Psoas muscle (tissue), 8 donors: ENCODE measurements around the gene TSPAN33. TPM values are rescaled to one million over a fixed set of nuclear protein-coding genes. Genes with fewer than 3 reads are reported as not detected.
A peak's percentile ranks its signal among the peaks of the same experiment; 100 is the strongest.
"Not testable (repeated sequence)": the region's sequence is repeated elsewhere in the genome, so short reads cannot be mapped to it uniquely, and the experiment has no call there.

Experiments used
- ATAC-seq, 4 donors: fragments of 200-7000 bp; cut with Tn5 transposase; one replicate each; pipeline ENCODE4 v1.9.1; 2020; ENCODE audit warnings: moderate library complexity in 3 of 4, mild to moderate bottlenecking in 2 of 4
- DNase-seq, 2 donors: peaks; one replicate each; pipeline ENCODE4 v3.0.0-alpha.2; 2020
- H3K27ac ChIP-seq: fragments of 200-600 bp; one replicate; pipeline ENCODE4 v1.8.0; 2022
- H3K27me3 ChIP-seq, 3 donors: fragments of 200-600 bp in 1 of 3; one replicate each; pipeline versions ENCODE4 v1.6.1 to v1.8.0; 2013 to 2022; ENCODE audit warnings: low read length in 2 of 3, mild to moderate bottlenecking in 2 of 3, moderate library complexity in 1 of 3; ENCODE audit not compliant: insufficient read depth in 3 of 3
- H3K36me3 ChIP-seq, 2 donors: fragments of 200-600 bp in 1 of 2; one replicate each; pipeline versions ENCODE4 v1.6.1 to v1.8.0; 2013 to 2022; ENCODE audit warnings: low read depth in 1 of 2, mild to moderate bottlenecking in 1 of 2, moderate library complexity in 1 of 2; ENCODE audit not compliant: insufficient read depth in 1 of 2
- H3K4me1 ChIP-seq: fragments of 200-600 bp; one replicate; pipeline ENCODE4 v1.8.0; 2022
- H3K4me3 ChIP-seq: fragments of 200-600 bp; one replicate; pipeline ENCODE4 v1.8.0; 2022; ENCODE audit warnings: mild to moderate bottlenecking
- H3K9me3 ChIP-seq: fragments of 200-600 bp; one replicate; pipeline ENCODE4 v1.8.0; 2022
- CTCF ChIP-seq: fragments of 200-600 bp; IDR thresholded peaks from one replicate; pipeline ENCODE4 v1.8.0; 2022; ENCODE audit warnings: antibody characterized with exemption
- whole genome bisulfite sequencing, 3 donors: extraction: QIAGEN DNeasy Blood & Tissue Kit; methylation state at CpG; one replicate each; pipeline versions ENCODE4 v1.1.6 to v1.1.7; 2013; 5-methylcytosine and 5-hydroxymethylcytosine counted together
- intact Hi-C, 2 donors: fragments of 100-400 bp; cut with DNase I; formaldehyde crosslinking; loops; one replicate each; pipeline versions ENCODE4 v1.11.0 to v1.14.2; 2022
- polyA plus RNA-seq, 3 donors: library from polyadenylated mRNA; stranded (reverse); fragments of 200-250 nt; gene quantifications; one replicate each; pipeline ENCODE4 v1.2.3, GENCODE V29; 2013
- total RNA-seq, 4 donors: library from RNA; stranded (reverse); fragmentation: NEBNext Ultra II Directional in 2 of 4; extraction: Animal tissue kit (Norgen Biotek cat#: 25700) in 2 of 4; gene quantifications; one replicate each; pipeline versions ENCODE4 v1.2.1 to v1.2.4, GENCODE V29; 2021 to 2023
- donor health status: healthy with polysubstance abuse.
- donor health status: DM: no; HTN: no; CAD: no; lungs with moderate emphysema.
- donor health status: Bipolar disorder and iron deficiency.
- donor health status: healthy.
- donor health status: DM: yes; HTN: yes; CAD: no.
- donor health status: DM: no; HTN: no; CAD: no.
- donor health status: DM: no; HTN: no; CAD: no.
- donor health status: DM: yes; HTN: yes; CAD: no.

TSPAN33 gene
- total and polyA plus RNA-seq, 7 donors, result 2.2 to 15.4 (median 9.1) TPM

GRCh38 chr7:129213828-129214227, 69.3 kb downstream of the TSPAN33 start:
- Histone ChIP-seq H3K27ac (no peak overlapping the region), H3K4me3 (no peak overlapping the region), H3K9me3 (no peaks in the 10 kb centered on the region), H3K36me3 (peaks cover 0 to 20% of the 10 kb centered on the region in 2 donors), H3K27me3 (no peaks in the 10 kb centered on the region), H3K4me1 (no peaks in the 10 kb centered on the region)
- 60 to 64% (median 64%) methylated on average over 15 of the region's 15 CpGs for WGBS, 3 donors
- no peak for TF ChIP-seq CTCF
- DNase-seq (no peak), ATAC-seq (no peak)
- intact Hi-C loops, result loop anchor here (10.0 kb wide), 2 partner anchors 251 to 431 kb away; no protein-coding TSS in a partner anchor

GRCh38 chr7:129215691-129216090, 71.2 kb downstream of the TSPAN33 start:
- H3K36me3 ChIP-seq, result peaks cover 0 to 14% of the 10 kb centered on the region in 2 donors
- DNase-seq, ATAC-seq, H3K9me3 ChIP-seq, H3K4me1 ChIP-seq, H3K27me3 ChIP-seq, H3K27ac ChIP-seq, H3K4me3 ChIP-seq: not testable (repeated sequence)
- intact Hi-C loops, result loop anchor here (5.0 to 10.0 kb wide), 3 partner anchors 82 to 429 kb away; no protein-coding TSS in a partner anchor
- 89 to 95% (median 94%) methylated on average over 14 to 15 of the region's 15 CpGs for WGBS, 3 donors

GRCh38 chr7:129216101-129216715, 71.7 kb downstream of the TSPAN33 start:
- 95 to 96% (median 95%) methylated on average over 27 to 34 of the region's 34 CpGs for WGBS, 3 donors
- ATAC-seq, H3K4me3 ChIP-seq, H3K9me3 ChIP-seq, H3K27me3 ChIP-seq, H3K27ac ChIP-seq, DNase-seq, H3K4me1 ChIP-seq: not testable (repeated sequence)
- intact Hi-C loops, result loop anchor here (5.0 to 10.0 kb wide), 3 partner anchors 81 to 429 kb away; no protein-coding TSS in a partner anchor
- peaks cover 0 to 14% of the 10 kb centered on the region in 2 donors for H3K36me3 ChIP-seq

GRCh38 chr7:129216821-129217416, 72.4 kb downstream of the TSPAN33 start:
- intact Hi-C loops, result loop anchor here (5.0 to 10.0 kb wide), 3 partner anchors 80 to 428 kb away; no protein-coding TSS in a partner anchor

GRCh38 chr7:129218514-129219062, 74.1 kb downstream of the TSPAN33 start:
- no peak overlapping the region for H3K4me3 ChIP-seq

More at GRCh38 chr7:129216821-129217416, 72.4 kb downstream of the TSPAN33 start:
- WGBS, 3 donors, result 76 to 80% (median 78%) methylated on average over 7 to 8 of the region's 8 CpGs
- ATAC-seq, H3K9me3 ChIP-seq, H3K27ac ChIP-seq, H3K4me3 ChIP-seq, H3K27me3 ChIP-seq, H3K4me1 ChIP-seq, DNase-seq, H3K36me3 ChIP-seq: not testable (repeated sequence)

GRCh38 chr7:129219166-129219565, 74.7 kb downstream of the TSPAN33 start:
- not testable (repeated sequence) for H3K36me3 ChIP-seq, DNase-seq, H3K27me3 ChIP-seq, H3K4me1 ChIP-seq, H3K27ac ChIP-seq, ATAC-seq, H3K4me3 ChIP-seq, H3K9me3 ChIP-seq
- intact Hi-C loops, result loop anchor here (2.0 to 10.0 kb wide), 5 partner anchors 78 to 426 kb away; no protein-coding TSS in a partner anchor
- WGBS, 3 donors, result 89 to 91% (median 90%) methylated on average over 4 of the region's 4 CpGs

More at GRCh38 chr7:129218514-129219062, 74.1 kb downstream of the TSPAN33 start:
- 13 to 21% (median 16%) methylated on average over 9 of the region's 9 CpGs for WGBS, 3 donors
- no peaks in the 10 kb centered on the region for H3K36me3 ChIP-seq
- DNase-seq (peak; percentile 85 to 90), ATAC-seq (peak; percentile 90 to 96 (median 92))
- no peaks in the 10 kb centered on the region for H3K9me3 ChIP-seq
- intact Hi-C loops, result loop anchor here (2.0 to 10.0 kb wide), 5 partner anchors 79 to 426 kb away; no protein-coding TSS in a partner anchor
- H3K4me1 ChIP-seq, result no peaks in the 10 kb centered on the region
- no peak overlapping the region for H3K27ac ChIP-seq
- no peaks in the 10 kb centered on the region for H3K27me3 ChIP-seq
- TF ChIP-seq CTCF, result peak; percentile 94

Other genes with a start within 250 kb of the TSPAN33 start
- gene KCP, start 234.0 kb upstream of the TSPAN33 start, total RNA-seq, result under 1 TPM; 0.08 to 0.34 (median 0.23) TPM
- under 1 TPM; 0.03 to 0.16 (median 0.12) TPM for gene KCP, start 234.0 kb upstream of the TSPAN33 start, polyA plus RNA-seq
- 1 to 10 TPM; 1.2 to 1.6 (median 1.3) TPM for gene IRF5, start 206.8 kb upstream of the TSPAN33 start, total RNA-seq
- gene IRF5, start 206.8 kb upstream of the TSPAN33 start, polyA plus RNA-seq, result under 1 TPM; 0.44 to 0.80 (median 0.78) TPM
- 10 to 100 TPM; 36.0 to 40.6 (median 37.1) TPM for gene TNPO3, start 89.6 kb upstream of the TSPAN33 start, total RNA-seq
- 10 to 100 TPM; 22.6 to 62.1 (median 32.9) TPM for gene TNPO3, start 89.6 kb upstream of the TSPAN33 start, polyA plus RNA-seq
- gene SMO, start 43.9 kb downstream of the TSPAN33 start, total RNA-seq, result 1 to 10 TPM; 1.4 to 6.0 (median 2.6) TPM
- gene SMO, start 43.9 kb downstream of the TSPAN33 start, polyA plus RNA-seq, result 1 to 10 TPM in 1 of 3 donors, under 1 TPM in 2; 0.52 to 1.1 (median 0.93) TPM
- 10 to 100 TPM; 24.8 to 39.2 (median 31.4) TPM for gene AHCYL2, start 80.3 kb downstream of the TSPAN33 start, total RNA-seq
- 10 to 100 TPM in 1 of 3 donors, 1 to 10 TPM in 2; 4.4 to 22.9 (median 8.6) TPM for gene AHCYL2, start 80.3 kb downstream of the TSPAN33 start, polyA plus RNA-seq